CD4-positive, alpha-beta T cell treated with Interleukin-15 for 4 hours (primary cell): ENCODE measurements around the gene NELL2.

ENCODE experiments used
- DNase-seq: peaks from one replicate; pipeline ENCODE4 v3.0.0-alpha.2; 2020; ENCODE audit warnings: low spot score

The NELL2 gene

DNA sequence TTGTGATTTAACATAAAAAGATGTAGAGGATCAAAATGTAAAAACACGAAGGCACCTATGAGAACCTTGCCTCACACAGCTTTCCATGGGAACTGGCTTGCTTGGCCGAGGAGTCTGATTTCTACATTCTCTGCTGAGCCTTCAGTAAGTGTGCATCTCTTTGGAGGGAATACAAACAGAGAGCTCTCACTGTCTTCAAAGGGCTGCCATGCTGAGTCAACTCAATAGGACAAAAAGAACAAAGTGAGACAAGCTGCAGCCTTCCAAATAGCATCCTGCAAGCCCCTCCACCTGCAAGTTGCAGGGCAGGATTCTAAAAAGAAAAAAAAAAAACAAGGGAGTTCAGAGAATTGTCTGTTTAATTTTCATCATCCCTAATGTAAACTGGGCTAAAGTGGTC is 411.9 kb downstream of the NELL2 start:
- no peak for DNase-seq

DNA sequence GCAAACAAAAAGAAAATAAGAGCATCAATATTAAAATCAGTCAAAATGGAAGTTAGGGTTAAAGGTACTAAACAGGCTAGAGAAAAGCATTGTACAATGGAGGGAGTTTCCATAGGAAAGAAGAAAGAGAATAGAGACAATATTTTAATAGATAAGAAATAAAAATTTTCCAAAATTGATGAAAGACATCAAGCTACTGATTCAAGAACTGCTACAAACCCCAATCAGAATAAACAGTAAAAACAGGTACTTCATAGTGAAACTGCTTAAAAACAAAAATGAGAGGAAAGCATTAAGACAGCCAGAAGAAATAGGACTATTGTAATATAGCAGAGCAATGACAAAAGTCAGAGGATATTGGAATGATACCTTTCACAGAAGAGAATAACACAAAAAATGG is 413.4 kb downstream of the NELL2 start:
- no peak for DNase-seq

DNA sequence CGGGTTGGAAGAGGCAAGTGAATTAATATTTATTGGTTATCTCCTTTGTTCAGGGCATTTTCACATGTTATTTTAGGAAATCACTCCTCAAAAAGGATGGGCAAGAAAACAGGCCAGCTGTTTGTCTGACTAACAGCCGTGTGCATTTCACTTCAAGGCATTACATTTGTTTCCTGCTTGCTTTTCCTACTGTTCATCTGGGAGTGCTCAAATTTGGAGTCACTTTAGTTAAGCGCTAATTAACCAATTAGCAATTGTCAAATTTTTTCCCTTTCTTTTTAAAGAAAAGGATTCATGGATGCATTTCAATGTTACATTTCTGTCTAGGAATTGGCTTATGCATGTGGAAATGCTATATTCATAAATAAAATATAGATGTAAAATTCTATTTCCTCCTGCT is 415.9 kb downstream of the NELL2 start:
- no peak for DNase-seq

DNA sequence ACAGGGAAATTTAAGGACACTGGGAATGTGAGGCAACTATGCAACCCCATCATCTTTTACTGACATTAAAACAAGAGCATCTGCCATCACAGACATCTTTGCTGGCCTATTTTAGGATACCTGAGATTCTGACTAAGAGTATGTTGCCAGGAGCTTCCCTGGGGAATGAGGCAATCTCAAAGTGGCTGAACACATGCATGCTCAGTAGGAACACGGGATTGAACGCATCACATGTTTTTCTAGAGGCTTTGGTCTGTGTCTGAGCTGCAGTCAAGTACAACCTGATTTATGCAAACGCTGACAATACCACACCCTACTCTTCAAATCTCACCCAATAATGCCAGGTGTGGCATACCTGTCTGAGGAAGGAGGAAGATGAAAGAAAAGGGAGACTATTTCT is 416.5 kb downstream of the NELL2 start:
- no peak for DNase-seq
